Loucy (cell line): ENCODE results near the gene FOXM1.

Experiments
- H2AFZ ChIP-seq: fragments of 200-600 bp; sonication (generic); 2 replicates; pipeline ENCODE4 v1.6.0; 2016; ENCODE audit warnings: antibody characterized with exemption, mild to moderate bottlenecking, low read length, moderate library complexity
- H3F3A ChIP-seq: fragments of 200-600 bp; 2 replicates; pipeline ENCODE4 v1.6.0; 2016; ENCODE audit warnings: antibody characterized with exemption, low read depth, mild to moderate bottlenecking
- H3K27me3 ChIP-seq: fragments of 200-600 bp; sonication (generic); 2 replicates; pipeline ENCODE4 v1.6.1; 2014; ENCODE audit warnings: low read length, mild to moderate bottlenecking; ENCODE audit not compliant: insufficient read depth, poor library complexity, severe bottlenecking
- H3K36me3 ChIP-seq: fragments of 200-600 bp; sonication (generic); 2 replicates; pipeline ENCODE4 v1.6.1; 2016; ENCODE audit warnings: low read length; ENCODE audit not compliant: insufficient read depth
- H3K4me1 ChIP-seq: fragments of 200-600 bp; sonication (generic); 2 replicates; pipeline ENCODE4 v1.5.1; 2014; ENCODE audit warnings: low read length, mild to moderate bottlenecking; ENCODE audit not compliant: insufficient read depth, poor library complexity, severe bottlenecking
- H3K4me2 ChIP-seq: fragments of 200-600 bp; sonication (generic); 2 replicates; pipeline ENCODE4 v1.6.0; 2014; ENCODE audit warnings: antibody characterized with exemption, low read length, low read depth, mild to moderate bottlenecking; ENCODE audit not compliant: poor library complexity, severe bottlenecking
- H3K4me3 ChIP-seq: fragments of 200-600 bp; sonication (generic); 2 replicates; pipeline ENCODE4 v1.5.1; 2014; ENCODE audit warnings: low read length, mild to moderate bottlenecking, mixed read lengths; ENCODE audit not compliant: poor library complexity, severe bottlenecking
- H3K79me2 ChIP-seq: fragments of 200-600 bp; sonication (generic); 2 replicates; pipeline ENCODE4 v1.6.1; 2014; ENCODE audit warnings: low read length; ENCODE audit not compliant: insufficient read depth
- H3K9ac ChIP-seq: fragments of 200-600 bp; sonication (generic); 2 replicates; pipeline ENCODE4 v1.6.0; 2014; ENCODE audit warnings: mild to moderate bottlenecking, low read depth, low read length, moderate library complexity; ENCODE audit not compliant: poor library complexity, severe bottlenecking
- H3K9me2 ChIP-seq: fragments of 200-600 bp; sonication (generic); replicated peaks from 2 replicates; pipeline ENCODE4 v1.6.1; 2016; ENCODE audit warnings: low read depth, low read length, mixed read lengths
- H3K9me3 ChIP-seq: fragments of 200-600 bp; sonication (generic); 2 replicates; pipeline ENCODE4 v1.6.1; 2014; ENCODE audit warnings: mild to moderate bottlenecking, antibody characterized with exemption, low read length, low read depth; ENCODE audit not compliant: insufficient read depth
- H4K20me1 ChIP-seq: fragments of 200-600 bp; sonication (generic); 2 replicates; pipeline ENCODE4 v1.6.0; 2014; ENCODE audit warnings: antibody characterized with exemption, low read length, mild to moderate bottlenecking; ENCODE audit not compliant: insufficient read depth, poor library complexity, severe bottlenecking
- EZH2phosphoT487 ChIP-seq: fragments of 200-600 bp; IDR thresholded peaks from 2 replicates; pipeline ENCODE4 v1.6.1; 2018; ENCODE audit warnings: antibody characterized with exemption, mild to moderate bottlenecking, moderate library complexity, borderline replicate concordance
- TF ChIP-seq, protein P1 (sequence below): fragments of 200-600 bp; sonication (generic); conservative IDR thresholded peaks from 2 replicates; pipeline ENCODE4 v1.5.1; 2014; ENCODE audit warnings: mild to moderate bottlenecking, antibody characterized with exemption, low read length

Gene FOXM1

DNA sequence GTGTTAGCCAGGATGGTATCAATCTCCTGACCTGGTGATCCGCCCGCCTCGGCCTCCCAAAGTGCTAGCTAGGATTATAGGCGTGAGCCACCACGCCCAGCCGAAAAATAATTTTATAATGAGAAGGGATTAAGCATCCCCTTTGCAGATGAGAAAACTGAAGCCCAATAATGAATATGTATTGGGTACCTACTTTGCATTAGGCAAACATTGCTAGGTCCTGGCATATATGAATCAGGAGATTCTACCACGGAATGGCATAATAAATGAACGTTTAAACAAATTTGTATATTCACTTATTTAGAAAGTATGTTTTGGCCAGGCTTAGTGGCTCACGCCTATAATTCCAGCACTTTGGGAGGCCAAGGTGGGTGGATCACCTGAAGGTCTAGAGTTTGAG lies 46.1 kb upstream of the FOXM1 start:
- Histone ChIP-seq H3F3A (no peaks in the 10 kb centered on the region), H3K9me2 (no peaks in the 10 kb centered on the region), H3K9ac (no peak overlapping the region), H2AFZ (no peak overlapping the region), H3K4me2 (no peak overlapping the region), H3K4me3 (no peak overlapping the region), H3K27me3 (no peaks in the 10 kb centered on the region), H3K36me3 (peaks cover 7% of the 10 kb centered on the region; the same call in 1 of the 2 replicates), H3K79me2 (no peaks in the 10 kb centered on the region), H3K4me1 (no peaks in the 10 kb centered on the region), H4K20me1 (no peaks in the 10 kb centered on the region), H3K9me3 (no peaks in the 10 kb centered on the region)
- TF ChIP-seq EZH2phosphoT487: no peak
- TF ChIP-seq, protein P1, sequence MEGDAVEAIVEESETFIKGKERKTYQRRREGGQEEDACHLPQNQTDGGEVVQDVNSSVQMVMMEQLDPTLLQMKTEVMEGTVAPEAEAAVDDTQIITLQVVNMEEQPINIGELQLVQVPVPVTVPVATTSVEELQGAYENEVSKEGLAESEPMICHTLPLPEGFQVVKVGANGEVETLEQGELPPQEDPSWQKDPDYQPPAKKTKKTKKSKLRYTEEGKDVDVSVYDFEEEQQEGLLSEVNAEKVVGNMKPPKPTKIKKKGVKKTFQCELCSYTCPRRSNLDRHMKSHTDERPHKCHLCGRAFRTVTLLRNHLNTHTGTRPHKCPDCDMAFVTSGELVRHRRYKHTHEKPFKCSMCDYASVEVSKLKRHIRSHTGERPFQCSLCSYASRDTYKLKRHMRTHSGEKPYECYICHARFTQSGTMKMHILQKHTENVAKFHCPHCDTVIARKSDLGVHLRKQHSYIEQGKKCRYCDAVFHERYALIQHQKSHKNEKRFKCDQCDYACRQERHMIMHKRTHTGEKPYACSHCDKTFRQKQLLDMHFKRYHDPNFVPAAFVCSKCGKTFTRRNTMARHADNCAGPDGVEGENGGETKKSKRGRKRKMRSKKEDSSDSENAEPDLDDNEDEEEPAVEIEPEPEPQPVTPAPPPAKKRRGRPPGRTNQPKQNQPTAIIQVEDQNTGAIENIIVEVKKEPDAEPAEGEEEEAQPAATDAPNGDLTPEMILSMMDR: no peak

DNA sequence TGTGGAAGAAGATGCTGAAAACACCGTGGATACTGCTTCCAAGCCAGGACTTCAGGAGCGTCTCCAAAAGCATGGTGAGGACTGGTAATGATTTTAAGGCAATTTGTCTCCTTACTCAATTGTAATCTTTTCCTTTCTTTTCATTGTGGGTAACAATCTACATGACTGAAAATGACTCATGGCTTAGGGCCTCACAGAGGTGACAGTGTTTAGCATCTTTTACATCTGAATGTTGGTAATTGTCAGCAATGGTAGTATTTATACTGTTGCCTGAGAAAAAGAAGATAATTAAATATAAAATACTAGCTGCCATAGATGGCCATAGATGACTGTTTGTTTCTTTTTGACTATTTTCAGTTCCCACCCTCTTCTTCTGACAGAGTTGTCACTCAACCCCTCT lies 45.4 kb upstream of the FOXM1 start:
- H3K36me3 ChIP-seq: peaks cover 7% of the 10 kb centered on the region; the same call in 1 of the 2 replicates
- H3K9ac ChIP-seq: no peak overlapping the region
- no peaks in the 10 kb centered on the region for H3K9me2 ChIP-seq
- no peaks in the 10 kb centered on the region for H3K79me2 ChIP-seq
- TF ChIP-seq, protein P1: no peak
- TF ChIP-seq EZH2phosphoT487: no peak
- no peaks in the 10 kb centered on the region for H3K27me3 ChIP-seq
- H3F3A ChIP-seq: no peaks in the 10 kb centered on the region
- H4K20me1 ChIP-seq: no peaks in the 10 kb centered on the region
- no peak overlapping the region for H2AFZ ChIP-seq
- no peak overlapping the region for H3K4me3 ChIP-seq
- H3K4me1 ChIP-seq: no peaks in the 10 kb centered on the region
- no peak overlapping the region for H3K4me2 ChIP-seq
- no peaks in the 10 kb centered on the region for H3K9me3 ChIP-seq

DNA sequence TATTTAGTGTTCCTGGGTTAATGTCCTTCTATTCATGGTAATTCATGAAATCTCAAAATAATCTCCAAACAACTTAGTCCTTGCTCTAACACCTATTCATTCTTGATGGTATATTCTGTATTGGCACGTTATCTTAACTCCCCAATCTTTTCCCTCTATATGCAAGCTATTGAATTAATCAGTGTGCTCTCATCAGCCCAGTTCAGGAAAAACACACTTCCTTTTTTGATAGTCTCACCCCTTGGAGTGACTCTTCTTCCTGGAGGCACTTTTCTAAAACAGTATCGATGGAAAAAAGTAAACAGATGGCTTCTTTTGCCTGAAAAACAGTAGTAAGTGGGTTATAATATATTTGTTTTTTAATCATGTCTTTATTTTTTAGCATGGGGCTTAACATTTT lies 42.3 kb upstream of the FOXM1 start:
- peaks cover 7% of the 10 kb centered on the region; the same call in 1 of the 2 replicates for H3K36me3 ChIP-seq
- H4K20me1 ChIP-seq: no peaks in the 10 kb centered on the region

More for the DNA sequence above, 42.3 kb upstream of the FOXM1 start:
- H3K4me1 ChIP-seq: no peaks in the 10 kb centered on the region
- H3K9me3 ChIP-seq: no peaks in the 10 kb centered on the region
- H3K4me2 ChIP-seq: no peak overlapping the region
- no peaks in the 10 kb centered on the region for H3K79me2 ChIP-seq
- TF ChIP-seq, protein P1: no peak
- TF ChIP-seq EZH2phosphoT487: no peak
- no peak overlapping the region for H3K9ac ChIP-seq
- no peaks in the 10 kb centered on the region for H3F3A ChIP-seq
- no peak overlapping the region for H2AFZ ChIP-seq
- no peaks in the 10 kb centered on the region for H3K9me2 ChIP-seq
- H3K27me3 ChIP-seq: no peaks in the 10 kb centered on the region
- no peak overlapping the region for H3K4me3 ChIP-seq
